ENCODE measurements around the gene GINS3.

- TF ChIP-seq CTCF (conservative IDR thresholded peaks at IDR 0.05; ENCODE audit: low read length) (no peak), EZH2phosphoT487 (IDR thresholded peaks at IDR 0.05; ENCODE audit: borderline replicate concordance) (no peak)
Measured at GRCh38 chr16:58418601-58419000, 26.3 kb downstream of the GINS3 start.

All from Loucy (cell line).